Neural progenitor cell (in vitro differentiated cells): ENCODE data around the gene MKX. TPM values are rescaled to one million over a fixed set of nuclear protein-coding genes. Genes with fewer than 3 reads are reported as not detected.

Source experiments
- DNase-seq: peaks from one replicate; pipeline ENCODE4 v3.0.0-alpha.2; 2016; ENCODE audit warnings: low spot score
- H2AFZ ChIP-seq: fragments of 200-600 bp; sonication (generic); replicated peaks from 2 replicates; pipeline ENCODE4 v1.6.1; 2016; ENCODE audit warnings: antibody characterized with exemption
- H3F3A ChIP-seq: fragments of 200-600 bp; sonication (generic); 2 replicates; pipeline ENCODE4 v1.6.1; 2016; ENCODE audit warnings: antibody characterized with exemption, low read depth
- H3K27ac ChIP-seq: fragments of 200-600 bp; sonication (generic); 2 replicates; pipeline ENCODE4 v1.5.1; 2016; ENCODE audit warnings: mild to moderate bottlenecking
- H3K27me3 ChIP-seq: fragments of 200-600 bp; sonication (generic); 2 replicates; pipeline ENCODE4 v1.6.1; 2016; ENCODE audit warnings: mild to moderate bottlenecking, moderate library complexity
- H3K36me3 ChIP-seq: fragments of 200-600 bp; sonication (generic); 2 replicates; pipeline ENCODE4 v1.5.1; 2016
- H3K4me1 ChIP-seq: fragments of 200-600 bp; sonication (generic); 2 replicates; pipeline ENCODE4 v1.6.1; 2016; ENCODE audit warnings: mixed run types
- H3K4me2 ChIP-seq: fragments of 200-600 bp; sonication (generic); 2 replicates; pipeline ENCODE4 v1.6.1; 2016
- H3K4me3 ChIP-seq: fragments of 200-600 bp; sonication (generic); 2 replicates; pipeline ENCODE4 v1.5.1; 2016
- H3K79me2 ChIP-seq: fragments of 200-600 bp; sonication (generic); 2 replicates; pipeline ENCODE4 v1.6.1; 2016; ENCODE audit warnings: low read depth
- H3K9ac ChIP-seq: fragments of 200-600 bp; sonication (generic); 2 replicates; pipeline ENCODE4 v1.6.1; 2016
- H3K9me3 ChIP-seq: fragments of 200-600 bp; sonication (generic); 2 replicates; pipeline ENCODE4 v1.5.1; 2016; ENCODE audit warnings: low read depth
- H4K20me1 ChIP-seq: fragments of 200-600 bp; sonication (generic); 2 replicates; pipeline ENCODE4 v1.6.1; 2016; ENCODE audit warnings: low read depth
- H3K27ac Mint-ChIP-seq: 3 replicates; pipeline ENCODE4 v1.8.0; 2021; ENCODE audit warnings: mixed read lengths
- H3K27me3 Mint-ChIP-seq: 2 replicates; pipeline ENCODE4 v1.8.0; 2022; ENCODE audit warnings: low read depth, mild to moderate bottlenecking, inconsistent platforms, moderate library complexity, mixed read lengths; ENCODE audit not compliant: insufficient read depth
- H3K36me3 Mint-ChIP-seq: 3 replicates; pipeline ENCODE4 v1.8.0; 2021; ENCODE audit warnings: mixed read lengths
- H3K4me1 Mint-ChIP-seq: 3 replicates; pipeline ENCODE4 v1.8.0; 2021; ENCODE audit warnings: mixed read lengths
- H3K4me3 Mint-ChIP-seq: 3 replicates; pipeline ENCODE4 v1.8.0; 2021; ENCODE audit warnings: mild to moderate bottlenecking, moderate library complexity, mixed read lengths
- H3K9me3 Mint-ChIP-seq: 3 replicates; pipeline ENCODE4 v1.8.0; 2020; ENCODE audit warnings: mixed read lengths
- EZH2 ChIP-seq: fragments of 200-600 bp; sonication (generic); IDR thresholded peaks from 2 replicates; pipeline ENCODE4 v1.6.1; 2017; ENCODE audit warnings: antibody characterized with exemption, mild to moderate bottlenecking, moderate library complexity
- EZH2phosphoT487 ChIP-seq: fragments of 200-600 bp; sonication (generic); IDR thresholded peaks from 2 replicates; pipeline ENCODE4 v1.6.1; 2017; ENCODE audit warnings: antibody characterized with exemption
- total RNA-seq: library from RNA; depleted of rRNA; stranded (reverse); fragments of >200 nt; gene quantifications from 2 replicates; pipeline ENCODE4 v1.2.3, GENCODE V29; 2015; ENCODE audit warnings: low replicate concordance
- TF ChIP-seq, protein P1 (sequence below): fragments of 200-600 bp; sonication (generic); IDR thresholded peaks from 2 replicates; pipeline ENCODE4 v1.5.1; 2017; ENCODE audit warnings: antibody characterized with exemption, mild to moderate bottlenecking

The MKX gene
- total RNA-seq, 1 donor from 2014 or later = not detected

- Histone ChIP-seq H3K9me3 (no peaks in the 10 kb centered on the region), H3K36me3 (no peaks in the 10 kb centered on the region), H3K9ac (no peak overlapping the region), H2AFZ (no peak overlapping the region), H3K27ac (no peak overlapping the region), H3K4me1 (no peaks in the 10 kb centered on the region), H3K27me3 (no peaks in the 10 kb centered on the region), H3F3A (no peaks in the 10 kb centered on the region), H3K79me2 (no peaks in the 10 kb centered on the region), H3K4me2 (no peak overlapping the region), H3K4me3 (no peak overlapping the region), H4K20me1 (no peaks in the 10 kb centered on the region)
- no peak overlapping the region for H3K27ac Mint-ChIP-seq
- H3K36me3 Mint-ChIP-seq = no peaks in the 10 kb centered on the region
- H3K4me3 Mint-ChIP-seq = no peak overlapping the region
- DNase-seq = no peak
- TF ChIP-seq EZH2 = no peak
- no peak for TF ChIP-seq EZH2phosphoT487
- TF ChIP-seq, protein P1, sequence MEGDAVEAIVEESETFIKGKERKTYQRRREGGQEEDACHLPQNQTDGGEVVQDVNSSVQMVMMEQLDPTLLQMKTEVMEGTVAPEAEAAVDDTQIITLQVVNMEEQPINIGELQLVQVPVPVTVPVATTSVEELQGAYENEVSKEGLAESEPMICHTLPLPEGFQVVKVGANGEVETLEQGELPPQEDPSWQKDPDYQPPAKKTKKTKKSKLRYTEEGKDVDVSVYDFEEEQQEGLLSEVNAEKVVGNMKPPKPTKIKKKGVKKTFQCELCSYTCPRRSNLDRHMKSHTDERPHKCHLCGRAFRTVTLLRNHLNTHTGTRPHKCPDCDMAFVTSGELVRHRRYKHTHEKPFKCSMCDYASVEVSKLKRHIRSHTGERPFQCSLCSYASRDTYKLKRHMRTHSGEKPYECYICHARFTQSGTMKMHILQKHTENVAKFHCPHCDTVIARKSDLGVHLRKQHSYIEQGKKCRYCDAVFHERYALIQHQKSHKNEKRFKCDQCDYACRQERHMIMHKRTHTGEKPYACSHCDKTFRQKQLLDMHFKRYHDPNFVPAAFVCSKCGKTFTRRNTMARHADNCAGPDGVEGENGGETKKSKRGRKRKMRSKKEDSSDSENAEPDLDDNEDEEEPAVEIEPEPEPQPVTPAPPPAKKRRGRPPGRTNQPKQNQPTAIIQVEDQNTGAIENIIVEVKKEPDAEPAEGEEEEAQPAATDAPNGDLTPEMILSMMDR = no peak
- peaks cover 7% of the 10 kb centered on the region for H3K27me3 Mint-ChIP-seq
- H3K4me1 Mint-ChIP-seq = no peaks in the 10 kb centered on the region
- no peaks in the 10 kb centered on the region for H3K9me3 Mint-ChIP-seq
These were observed 38.7 kb upstream of the MKX start for GRCh38 chr10:27784272-27784671.

GRCh38 chr10:27783660-27784059 is 38.0 kb upstream of the MKX start:
- H3K4me1 ChIP-seq = no peaks in the 10 kb centered on the region
- Mint-ChIP-seq H3K4me3 (no peak overlapping the region), H3K36me3 (no peaks in the 10 kb centered on the region), H3K27me3 (peaks cover 7% of the 10 kb centered on the region), H3K4me1 (no peaks in the 10 kb centered on the region), H3K9me3 (no peaks in the 10 kb centered on the region), H3K27ac (no peak overlapping the region)
- no peaks in the 10 kb centered on the region for H3K9me3 ChIP-seq
- H3K27ac ChIP-seq = no peak overlapping the region
- TF ChIP-seq EZH2phosphoT487 = no peak
- TF ChIP-seq EZH2 = no peak
- TF ChIP-seq, protein P1 = peak; percentile 65
- no peaks in the 10 kb centered on the region for H4K20me1 ChIP-seq
- peak; percentile 69 for DNase-seq
- no peaks in the 10 kb centered on the region for H3F3A ChIP-seq
- no peaks in the 10 kb centered on the region for H3K79me2 ChIP-seq
- no peak overlapping the region for H3K4me2 ChIP-seq
- H3K4me3 ChIP-seq = no peak overlapping the region
- no peaks in the 10 kb centered on the region for H3K36me3 ChIP-seq
- no peaks in the 10 kb centered on the region for H3K27me3 ChIP-seq
- no peak overlapping the region for H3K9ac ChIP-seq
- peak overlapping the region; percentile 59 for H2AFZ ChIP-seq

DNA sequence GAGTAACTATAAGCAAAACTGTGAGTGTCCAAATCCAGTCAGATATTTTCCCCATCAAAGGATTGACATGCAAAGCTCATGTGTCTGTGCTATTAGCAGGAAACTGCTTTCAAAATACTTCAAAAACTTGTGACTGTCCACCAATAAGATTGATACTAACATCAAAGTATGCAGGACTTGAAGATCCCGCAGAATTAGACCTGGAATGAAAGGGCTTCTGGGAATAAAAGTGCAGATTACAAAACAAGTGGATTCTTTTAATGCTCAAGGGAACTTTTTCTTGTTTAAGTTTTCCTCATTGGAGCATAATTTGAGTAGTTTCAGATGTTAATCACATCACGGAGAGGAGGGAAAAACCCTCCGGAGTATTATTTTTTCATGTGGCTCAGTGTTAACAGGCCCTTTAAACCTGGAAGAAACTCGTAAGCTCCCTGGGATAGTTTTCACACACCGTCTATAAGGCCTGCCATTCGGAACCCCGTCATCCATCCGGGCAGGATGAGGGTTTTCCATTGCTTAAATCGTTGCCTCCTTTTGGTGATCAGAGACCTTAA is 33.9 kb upstream of the MKX start:
- H3K4me1 ChIP-seq = peaks cover 6% of the 10 kb centered on the region
- H3K9me3 ChIP-seq = no peaks in the 10 kb centered on the region
- H3K36me3 ChIP-seq = no peaks in the 10 kb centered on the region
- H3K27ac ChIP-seq = no peak overlapping the region
- no peak for DNase-seq
- H3K4me3 ChIP-seq = no peak overlapping the region
- H4K20me1 ChIP-seq = no peaks in the 10 kb centered on the region
- Mint-ChIP-seq H3K27ac (no peak overlapping the region), H3K4me1 (peaks cover 5% of the 10 kb centered on the region), H3K9me3 (peaks cover 2% of the 10 kb centered on the region), H3K36me3 (no peaks in the 10 kb centered on the region), H3K4me3 (no peak overlapping the region), H3K27me3 (peaks cover 7% of the 10 kb centered on the region)
- no peaks in the 10 kb centered on the region for H3K79me2 ChIP-seq
- no peaks in the 10 kb centered on the region for H3K27me3 ChIP-seq
- H3F3A ChIP-seq = no peaks in the 10 kb centered on the region
- H2AFZ ChIP-seq = no peak overlapping the region
- TF ChIP-seq EZH2phosphoT487 (no peak), EZH2 (no peak)
- TF ChIP-seq, protein P1 = no peak
- no peak overlapping the region for H3K4me2 ChIP-seq
- no peak overlapping the region for H3K9ac ChIP-seq
